Measurements from ENCODE around the gene IGF2. TPM values are rescaled to one million over a fixed set of nuclear protein-coding genes. Genes with fewer than 3 reads are reported as not detected.

The IGF2 gene
- total RNA-seq, 1 donor from 2014 or later, result 711 TPM

DNA sequence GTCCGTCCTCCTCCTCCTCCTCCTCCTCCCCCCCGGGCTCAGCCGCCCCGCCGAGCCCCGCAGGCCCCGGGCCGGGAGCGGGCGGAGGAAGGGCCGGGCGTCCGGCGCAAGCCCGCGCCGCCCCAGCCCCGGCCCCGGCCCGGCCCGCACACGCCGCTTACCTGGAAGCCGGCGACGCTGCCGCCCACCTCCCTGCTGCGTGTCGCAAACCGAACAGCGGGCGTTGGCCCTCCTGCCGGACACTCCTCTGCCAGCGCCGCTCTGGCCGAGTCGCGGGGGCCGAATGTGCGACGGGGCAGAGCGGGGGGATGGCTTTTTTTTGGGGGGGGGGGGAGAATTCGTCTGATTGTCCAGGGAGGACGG, 1.1 kb downstream of the IGF2 start:
- Histone ChIP-seq H3K9ac (ENCODE audit: low read depth in 1 of 3, low read length in 3 of 3) (no peak overlapping the region), H3K4me3 (ENCODE audit: low read length in 3 of 3) (no peak overlapping the region), H3K36me3 (ENCODE audit: control insufficient read depth in 3 of 3, insufficient read depth in 3 of 3, low read length in 3 of 3) (peaks cover 0 to 2% (median 0%) of the 10 kb centered on the region in 3 donors), H3K4me1 (ENCODE audit: control insufficient read depth in 3 of 3, insufficient read depth in 3 of 3, low read length in 3 of 3) (peaks cover 0 to 7% (median 7%) of the 10 kb centered on the region in 3 donors), H3K27me3 (ENCODE audit: control insufficient read depth in 3 of 3, insufficient read depth in 3 of 3, low read length in 3 of 3) (peaks cover 51 to 56% (median 54%) of the 10 kb centered on the region in 3 donors), H3K9me3 (ENCODE audit: control insufficient read depth in 3 of 3, low read length in 3 of 3) (no peaks in the 10 kb centered on the region), H3K27ac (ENCODE audit: low read depth, low read length) (no peak overlapping the region)

DNA sequence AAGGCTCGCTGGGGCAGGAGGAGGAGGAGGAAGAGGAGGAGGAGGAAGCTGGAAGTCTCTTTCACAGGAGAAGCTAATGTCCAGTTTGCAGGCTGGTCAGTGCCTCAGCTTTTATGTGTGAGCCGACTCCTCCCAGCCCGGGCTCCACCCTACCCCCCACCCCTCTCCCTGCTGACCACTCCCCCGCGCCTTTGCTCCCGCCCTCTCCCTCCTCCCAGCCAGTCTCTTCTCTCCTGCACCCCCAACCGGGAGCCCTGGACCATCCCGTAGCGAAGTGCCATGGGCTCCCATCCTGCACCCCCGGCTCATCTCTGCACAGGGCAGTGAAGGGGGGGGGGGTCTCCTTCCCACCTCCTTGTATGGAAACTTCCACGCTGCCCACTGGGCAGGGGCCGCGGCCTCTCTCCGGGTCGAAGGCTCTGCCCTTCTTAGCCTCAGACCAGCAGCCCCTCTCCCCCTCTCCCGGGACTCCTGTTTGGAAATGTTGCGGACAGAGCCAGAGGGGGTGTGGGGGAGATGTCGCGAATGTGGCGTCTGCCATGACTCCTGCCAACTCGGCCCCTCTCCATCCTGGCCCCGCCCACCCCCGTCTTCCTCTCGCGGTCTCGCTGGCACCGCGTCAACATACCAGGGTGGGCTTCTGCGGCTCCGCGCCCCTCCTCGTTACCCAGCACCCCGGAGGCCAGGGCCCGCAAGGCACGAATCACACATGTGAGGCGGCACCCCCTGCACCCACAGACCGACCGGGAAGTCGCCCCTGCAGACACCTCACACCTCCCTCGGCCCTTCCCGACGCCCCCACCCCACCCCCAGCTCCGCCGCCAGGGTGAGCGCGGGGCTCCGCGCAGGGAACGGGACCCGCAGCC, 1.8 kb downstream of the IGF2 start:
- H3K36me3 ChIP-seq (ENCODE audit: control insufficient read depth in 3 of 3, insufficient read depth in 3 of 3, low read length in 3 of 3), result peaks cover 0 to 2% (median 0%) of the 10 kb centered on the region in 3 donors
- peak overlapping the region in 1 of 3 donors; percentile 8 for H3K9ac ChIP-seq (ENCODE audit: low read depth in 1 of 3, low read length in 3 of 3)
- H3K4me1 ChIP-seq (ENCODE audit: control insufficient read depth in 3 of 3, insufficient read depth in 3 of 3, low read length in 3 of 3), result peaks cover 0 to 7% (median 3%) of the 10 kb centered on the region in 3 donors
- no peak overlapping the region for H3K27ac ChIP-seq (ENCODE audit: low read depth, low read length)
- H3K27me3 ChIP-seq (ENCODE audit: control insufficient read depth in 3 of 3, insufficient read depth in 3 of 3, low read length in 3 of 3), result peaks cover 49 to 53% (median 50%) of the 10 kb centered on the region in 3 donors
- H3K9me3 ChIP-seq (ENCODE audit: control insufficient read depth in 3 of 3, low read length in 3 of 3), result no peaks in the 10 kb centered on the region
- H3K4me3 ChIP-seq (ENCODE audit: low read length in 3 of 3), result peak overlapping the region; percentile 36 to 56 (median 52)

DNA sequence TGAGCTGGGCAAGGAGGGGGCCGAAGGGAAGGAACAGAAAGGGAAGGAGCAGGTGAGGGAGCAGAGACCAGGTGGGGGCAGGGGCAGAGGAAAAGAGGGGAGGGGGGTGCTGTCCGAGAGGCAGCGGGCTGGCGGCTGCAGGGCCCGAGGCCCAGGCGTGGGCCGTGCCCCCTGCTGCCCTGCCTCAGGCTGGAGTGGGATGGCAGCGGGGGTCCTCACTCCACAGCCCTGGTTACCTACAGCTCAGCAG, 2.3 kb downstream of the IGF2 start:
- H3K36me3 ChIP-seq (ENCODE audit: control insufficient read depth in 3 of 3, insufficient read depth in 3 of 3, low read length in 3 of 3), result peaks cover 0 to 4% (median 3%) of the 10 kb centered on the region in 3 donors
- H3K27me3 ChIP-seq (ENCODE audit: control insufficient read depth in 3 of 3, insufficient read depth in 3 of 3, low read length in 3 of 3), result peaks cover 48 to 50% (median 49%) of the 10 kb centered on the region in 3 donors
- no peaks in the 10 kb centered on the region for H3K9me3 ChIP-seq (ENCODE audit: control insufficient read depth in 3 of 3, low read length in 3 of 3)
- H3K4me3 ChIP-seq (ENCODE audit: low read length in 3 of 3), result peak overlapping the region; percentile 27 to 56 (median 52)
- no peak overlapping the region for H3K27ac ChIP-seq (ENCODE audit: low read depth, low read length)
- peaks cover 0 to 7% (median 3%) of the 10 kb centered on the region in 3 donors for H3K4me1 ChIP-seq (ENCODE audit: control insufficient read depth in 3 of 3, insufficient read depth in 3 of 3, low read length in 3 of 3)
- peak overlapping the region in 1 of 3 donors; percentile 8 for H3K9ac ChIP-seq (ENCODE audit: low read depth in 1 of 3, low read length in 3 of 3)

DNA sequence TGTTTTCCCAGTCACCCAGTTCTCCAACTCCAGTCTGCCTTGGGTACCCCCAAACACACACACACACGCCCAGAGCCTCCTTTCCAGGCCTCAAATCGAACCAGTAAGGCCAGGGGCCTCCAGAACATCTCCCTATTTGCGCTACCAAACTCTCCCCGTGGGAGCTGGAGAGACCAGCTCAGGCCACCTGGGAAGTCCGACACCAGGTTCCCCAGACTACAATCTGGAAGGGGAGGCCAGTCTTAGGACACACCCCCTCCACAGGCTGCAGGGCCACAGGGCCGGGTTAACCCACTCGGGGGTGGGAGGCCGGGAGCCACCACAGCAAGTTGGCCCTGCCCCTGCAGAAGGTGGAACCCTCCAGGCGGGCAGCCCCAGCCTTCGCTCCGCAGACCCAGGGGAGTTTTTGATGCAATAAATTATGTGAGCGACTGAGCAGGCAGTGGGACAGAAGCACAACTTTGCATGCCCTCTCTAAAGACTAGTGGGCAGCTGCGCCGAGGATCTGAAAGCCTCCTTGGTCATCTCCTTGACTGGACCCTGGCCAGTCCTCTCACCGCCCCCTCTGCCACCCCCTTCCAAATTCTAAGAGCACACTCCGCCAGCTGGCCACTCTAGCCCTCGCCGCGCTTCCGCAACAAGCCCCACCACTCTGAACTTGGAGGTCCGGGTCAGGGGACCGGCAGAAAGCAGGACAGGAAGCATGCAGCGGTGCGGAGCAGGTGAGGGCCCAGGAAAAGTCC, 2.8 kb downstream of the IGF2 start:
- H3K27me3 ChIP-seq (ENCODE audit: control insufficient read depth in 3 of 3, insufficient read depth in 3 of 3, low read length in 3 of 3), result peaks cover 49 to 51% (median 50%) of the 10 kb centered on the region in 3 donors
- peak overlapping the region; percentile 27 to 56 (median 52) for H3K4me3 ChIP-seq (ENCODE audit: low read length in 3 of 3)
- H3K9me3 ChIP-seq (ENCODE audit: control insufficient read depth in 3 of 3, low read length in 3 of 3), result no peaks in the 10 kb centered on the region
- H3K36me3 ChIP-seq (ENCODE audit: control insufficient read depth in 3 of 3, insufficient read depth in 3 of 3, low read length in 3 of 3), result peaks cover 5 to 8% (median 7%) of the 10 kb centered on the region in 3 donors
- H3K27ac ChIP-seq (ENCODE audit: low read depth, low read length), result no peak overlapping the region
- H3K9ac ChIP-seq (ENCODE audit: low read depth in 1 of 3, low read length in 3 of 3), result peak overlapping the region in 1 of 3 donors; percentile 8
- peaks cover 0 to 7% (median 7%) of the 10 kb centered on the region in 3 donors for H3K4me1 ChIP-seq (ENCODE audit: control insufficient read depth in 3 of 3, insufficient read depth in 3 of 3, low read length in 3 of 3)

DNA sequence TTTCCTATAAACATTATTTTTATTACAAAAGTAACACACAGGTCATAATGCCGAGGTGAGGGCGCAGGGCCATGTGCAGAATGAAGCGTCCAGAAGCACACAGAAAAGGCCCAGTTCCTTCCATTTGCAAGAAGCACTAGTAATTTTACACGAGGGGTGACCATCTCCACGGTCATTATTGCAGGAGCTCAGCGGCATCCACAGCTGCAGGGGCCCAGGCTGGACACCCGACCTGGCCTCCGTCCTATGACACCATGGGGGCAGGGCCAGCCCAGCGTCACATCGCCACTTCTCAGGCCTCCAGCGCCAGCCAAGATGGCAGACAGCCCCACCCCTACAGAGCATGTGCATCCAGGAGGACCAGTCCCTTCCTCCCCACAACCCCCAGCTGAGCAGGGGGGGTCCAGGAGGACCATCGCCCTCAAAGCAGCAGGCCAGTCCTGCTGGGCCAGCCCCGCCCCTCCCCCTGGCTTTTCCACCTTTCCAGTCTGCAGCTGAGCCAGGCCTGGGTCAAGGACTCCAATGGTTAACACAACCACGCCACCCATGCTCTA, 3.5 kb downstream of the IGF2 start:
- peaks cover 5 to 10% (median 7%) of the 10 kb centered on the region in 3 donors for H3K36me3 ChIP-seq (ENCODE audit: control insufficient read depth in 3 of 3, insufficient read depth in 3 of 3, low read length in 3 of 3)
- peaks cover 0 to 5% (median 5%) of the 10 kb centered on the region in 3 donors for H3K4me1 ChIP-seq (ENCODE audit: control insufficient read depth in 3 of 3, insufficient read depth in 3 of 3, low read length in 3 of 3)
- H3K27ac ChIP-seq (ENCODE audit: low read depth, low read length), result no peak overlapping the region
- peaks cover 44 to 46% (median 46%) of the 10 kb centered on the region in 3 donors for H3K27me3 ChIP-seq (ENCODE audit: control insufficient read depth in 3 of 3, insufficient read depth in 3 of 3, low read length in 3 of 3)
- no peaks in the 10 kb centered on the region for H3K9me3 ChIP-seq (ENCODE audit: control insufficient read depth in 3 of 3, low read length in 3 of 3)
- peak overlapping the region in 1 of 3 donors; percentile 56 for H3K4me3 ChIP-seq (ENCODE audit: low read length in 3 of 3)
- no peak overlapping the region for H3K9ac ChIP-seq (ENCODE audit: low read depth in 1 of 3, low read length in 3 of 3)

DNA sequence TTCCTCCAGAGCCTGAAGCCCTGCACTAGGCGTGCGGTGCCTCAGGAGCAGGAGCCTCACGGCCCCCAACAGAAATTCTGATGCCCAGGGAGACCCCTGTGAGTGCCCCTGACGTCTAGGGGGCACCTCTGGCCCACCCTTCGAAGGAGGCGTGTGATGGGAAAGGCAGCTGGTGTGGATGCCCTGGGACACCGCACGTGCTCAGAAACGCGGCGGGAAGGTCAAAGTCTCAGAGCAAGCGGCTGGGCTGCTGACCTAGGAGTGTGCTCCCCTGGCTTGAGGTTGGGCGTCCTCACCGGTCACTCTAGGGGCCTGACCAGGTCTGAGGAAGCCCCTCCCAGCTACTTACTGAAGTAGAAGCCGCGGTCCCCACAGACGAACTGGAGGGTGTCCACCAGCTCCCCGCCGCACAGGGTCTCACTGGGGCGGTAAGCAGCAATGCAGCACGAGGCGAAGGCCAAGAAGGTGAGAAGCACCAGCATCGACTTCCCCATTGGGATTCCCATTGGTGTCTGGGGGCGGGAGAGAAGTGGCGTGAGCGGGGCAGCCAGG, 4.1 kb downstream of the IGF2 start:
- no peak overlapping the region for H3K27ac ChIP-seq (ENCODE audit: low read depth, low read length)
- H3K4me1 ChIP-seq (ENCODE audit: control insufficient read depth in 3 of 3, insufficient read depth in 3 of 3, low read length in 3 of 3), result peaks cover 0 to 4% (median 3%) of the 10 kb centered on the region in 3 donors
- no peak overlapping the region for H3K9ac ChIP-seq (ENCODE audit: low read depth in 1 of 3, low read length in 3 of 3)
- no peaks in the 10 kb centered on the region for H3K9me3 ChIP-seq (ENCODE audit: control insufficient read depth in 3 of 3, low read length in 3 of 3)
- no peak overlapping the region for H3K4me3 ChIP-seq (ENCODE audit: low read length in 3 of 3)
- H3K36me3 ChIP-seq (ENCODE audit: control insufficient read depth in 3 of 3, insufficient read depth in 3 of 3, low read length in 3 of 3), result peaks cover 5 to 10% (median 7%) of the 10 kb centered on the region in 3 donors
- H3K27me3 ChIP-seq (ENCODE audit: control insufficient read depth in 3 of 3, insufficient read depth in 3 of 3, low read length in 3 of 3), result peaks cover 40 to 44% (median 41%) of the 10 kb centered on the region in 3 donors

DNA sequence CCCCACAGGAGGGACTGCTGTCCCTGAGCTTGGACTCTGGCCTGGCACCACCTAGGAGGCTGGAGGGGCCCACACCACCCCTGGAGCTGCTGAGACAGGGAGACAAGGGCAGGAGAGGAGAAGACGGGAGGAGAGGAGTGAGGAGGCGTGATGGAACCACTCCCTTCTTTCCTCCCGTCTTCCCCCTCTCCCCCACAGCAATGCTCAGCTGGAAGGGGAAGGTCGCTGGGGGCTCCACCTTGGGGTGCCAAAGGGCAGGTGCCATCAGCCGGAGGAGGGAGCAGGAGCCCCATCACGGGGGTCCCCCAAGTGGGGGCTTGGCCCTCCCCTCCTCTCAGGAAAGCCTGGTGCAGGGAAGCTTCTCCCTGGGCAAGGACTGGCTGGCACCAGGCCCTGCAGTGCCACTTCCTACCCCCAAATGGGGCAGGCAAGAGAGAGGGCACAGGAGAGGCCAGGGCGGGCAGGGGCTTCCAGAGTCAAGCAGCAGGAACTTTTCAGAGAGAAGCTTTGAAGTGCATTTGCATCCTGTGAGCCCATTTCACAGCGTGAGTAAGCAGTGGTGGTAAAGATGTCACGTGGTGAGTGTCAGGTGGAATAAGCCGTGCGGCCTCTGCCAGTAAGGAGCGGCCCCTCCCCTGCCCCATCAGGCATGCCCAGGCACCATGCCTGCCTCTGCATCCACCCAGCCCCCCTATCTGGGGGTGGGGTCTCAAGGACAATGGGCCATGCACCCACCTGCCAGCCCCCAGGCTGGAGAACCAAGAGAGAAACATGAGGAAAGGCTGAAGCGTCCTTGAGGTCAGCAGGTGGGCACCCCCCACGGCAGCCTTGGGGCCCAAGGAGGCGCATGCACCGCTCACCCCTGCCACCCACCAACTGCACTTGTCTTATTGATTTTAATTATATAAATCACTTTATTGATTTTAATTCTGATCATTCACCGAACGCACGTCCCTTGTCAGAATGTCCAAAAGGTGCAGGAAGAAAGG, 4.9 kb downstream of the IGF2 start:
- peaks cover 0 to 3% (median 2%) of the 10 kb centered on the region in 3 donors for H3K4me1 ChIP-seq (ENCODE audit: control insufficient read depth in 3 of 3, insufficient read depth in 3 of 3, low read length in 3 of 3)
- H3K9me3 ChIP-seq (ENCODE audit: control insufficient read depth in 3 of 3, low read length in 3 of 3), result no peaks in the 10 kb centered on the region
- peaks cover 33 to 42% (median 39%) of the 10 kb centered on the region in 3 donors for H3K27me3 ChIP-seq (ENCODE audit: control insufficient read depth in 3 of 3, insufficient read depth in 3 of 3, low read length in 3 of 3)
- H3K4me3 ChIP-seq (ENCODE audit: low read length in 3 of 3), result no peak overlapping the region
- no peak overlapping the region for H3K9ac ChIP-seq (ENCODE audit: low read depth in 1 of 3, low read length in 3 of 3)
- no peak overlapping the region for H3K27ac ChIP-seq (ENCODE audit: low read depth, low read length)
- H3K36me3 ChIP-seq (ENCODE audit: control insufficient read depth in 3 of 3, insufficient read depth in 3 of 3, low read length in 3 of 3), result peaks cover 5 to 10% (median 7%) of the 10 kb centered on the region in 3 donors

DNA sequence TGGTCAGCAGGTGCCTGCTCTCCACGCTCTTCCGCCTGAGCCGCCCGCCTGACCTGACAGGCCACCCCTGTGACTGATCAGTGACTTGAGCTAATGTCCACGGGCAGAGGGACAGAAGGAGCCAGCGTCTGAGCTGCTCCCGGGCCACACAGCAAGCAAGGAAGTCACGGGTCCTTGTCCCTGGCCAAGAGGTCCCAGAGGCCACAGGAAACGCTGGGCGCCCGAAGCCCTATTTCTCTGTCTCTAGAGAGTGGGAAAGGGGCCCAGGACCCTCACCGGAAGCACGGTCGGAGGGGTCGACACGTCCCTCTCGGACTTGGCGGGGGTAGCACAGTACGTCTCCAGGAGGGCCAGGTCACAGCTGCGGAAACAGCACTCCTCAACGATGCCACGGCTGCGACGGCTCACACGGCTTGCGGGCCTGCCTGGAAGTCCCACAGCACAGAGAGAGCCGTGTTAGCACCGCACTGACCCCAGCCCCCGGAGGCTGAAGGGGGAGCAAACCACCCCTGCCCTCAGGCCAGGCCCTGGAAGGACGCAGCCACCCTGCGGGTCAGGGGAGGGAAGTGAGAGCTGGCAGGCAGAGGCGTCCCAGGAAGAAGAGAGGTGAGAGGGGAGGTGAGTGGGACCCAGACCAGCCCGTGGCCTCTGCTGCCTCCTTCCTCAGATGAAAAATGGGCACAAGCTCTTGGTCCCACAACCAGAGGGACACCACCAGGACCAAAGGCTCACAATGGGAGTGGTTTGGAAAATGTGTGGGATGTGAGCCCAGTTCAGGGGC, 5.8 kb downstream of the IGF2 start:
- H3K4me3 ChIP-seq (ENCODE audit: low read length in 3 of 3), result no peak overlapping the region
- peaks cover 0 to 3% (median 2%) of the 10 kb centered on the region in 3 donors for H3K4me1 ChIP-seq (ENCODE audit: control insufficient read depth in 3 of 3, insufficient read depth in 3 of 3, low read length in 3 of 3)
- H3K27me3 ChIP-seq (ENCODE audit: control insufficient read depth in 3 of 3, insufficient read depth in 3 of 3, low read length in 3 of 3), result peaks cover 33 to 46% (median 39%) of the 10 kb centered on the region in 3 donors
- no peaks in the 10 kb centered on the region for H3K9me3 ChIP-seq (ENCODE audit: control insufficient read depth in 3 of 3, low read length in 3 of 3)
- H3K36me3 ChIP-seq (ENCODE audit: control insufficient read depth in 3 of 3, insufficient read depth in 3 of 3, low read length in 3 of 3), result peaks cover 5 to 10% (median 7%) of the 10 kb centered on the region in 3 donors
- no peak overlapping the region for H3K9ac ChIP-seq (ENCODE audit: low read depth in 1 of 3, low read length in 3 of 3)
- H3K27ac ChIP-seq (ENCODE audit: low read depth, low read length), result no peak overlapping the region
